Anterior cingulate cortex (tissue), 58 donors: ENCODE results near the gene FAM222A.

Source experiments
- DNase-seq, 58 donors: peaks; one replicate each; lab custom pipeline; 2025; lab: John Stamatoyannopoulos, UW

The FAM222A gene

GRCh38 chr12:109789526-109790048, 76.0 kb downstream of the FAM222A start:
- DNase-seq, result no peak

- DNase-seq, result no peak
These were observed 79.4 kb downstream of the FAM222A start for GRCh38 chr12:109792992-109793391.

GRCh38 chr12:109793411-109793810, 79.8 kb downstream of the FAM222A start:
- DNase-seq, result no peak

GRCh38 chr12:109793826-109794501, 80.3 kb downstream of the FAM222A start:
- no peak for DNase-seq

- DNase-seq, result no peak
These were observed 81.4 kb downstream of the FAM222A start for GRCh38 chr12:109795023-109795422.

GRCh38 chr12:109796057-109796456, 82.4 kb downstream of the FAM222A start:
- DNase-seq, result no peak

GRCh38 chr12:109797905-109798669, 84.5 kb downstream of the FAM222A start:
- DNase-seq, result peak in 2 of 58 donors; percentile 6 to 10

GRCh38 chr12:109798691-109799090, 85.1 kb downstream of the FAM222A start:
- DNase-seq, result no peak

- no peak for DNase-seq
These were observed 86.9 kb downstream of the FAM222A start for GRCh38 chr12:109800536-109800935.

GRCh38 chr12:109802828-109803227, 89.2 kb downstream of the FAM222A start:
- DNase-seq, result no peak

GRCh38 chr12:109803678-109804077, 90.1 kb downstream of the FAM222A start:
- DNase-seq, result no peak

GRCh38 chr12:109804820-109805761, 91.5 kb downstream of the FAM222A start:
- DNase-seq, result peak in 49 of 58 donors; percentile 2 to 69 (median 32)

GRCh38 chr12:109807954-109808643, 94.5 kb downstream of the FAM222A start:
- no peak for DNase-seq

- DNase-seq, result no peak
These were observed 95.4 kb downstream of the FAM222A start for GRCh38 chr12:109808876-109809646.

- DNase-seq, result no peak
These were observed 97.5 kb downstream of the FAM222A start for GRCh38 chr12:109810954-109811623.

- no peak for DNase-seq
These were observed 98.0 kb downstream of the FAM222A start for GRCh38 chr12:109811624-109811995.

GRCh38 chr12:109813810-109814416, 100.3 kb downstream of the FAM222A start:
- DNase-seq, result no peak

- DNase-seq, result no peak
These were observed 101.0 kb downstream of the FAM222A start for GRCh38 chr12:109814600-109815150.
